HepG2 (cell line): ENCODE data around the gene SPPL2B. TPM values are rescaled to one million over a fixed set of nuclear protein-coding genes. Genes with fewer than 3 reads are reported as not detected.

Source experiments
- ATAC-seq: fragments of 200-7000 bp; cut with Tn5 transposase; 3 replicates; pipeline ENCODE4 v1.9.1; 2020; ENCODE audit warnings: mild to moderate bottlenecking, moderate library complexity
- BruUV-seq: library from RNA; stranded (reverse); fragments of 400-500 nt; replicated peaks from 2 replicates; lab custom pipeline; 2021; lab: Mats Ljungman, UMichigan
- CTCF ChIA-PET: fragments of 300-600 bp; formaldehyde crosslinking; extraction: SDS; loops from one replicate; lab custom pipeline; 2021; ENCODE audit warnings: low total read pairs, inconsistent platforms, low intra/inter-chr PET ratio; lab: Yijun Ruan, JAX
- POLR2A ChIA-PET: fragments of 350-600 bp; sonication (Branson Sonifier 250); formaldehyde crosslinking; loops from one replicate; lab custom pipeline; 2020; ENCODE audit warnings: antibody characterized with exemption, inconsistent platforms; lab: Yijun Ruan, JAX
- DNase-seq: peaks from one replicate; pipeline ENCODE4 v3.0.0-alpha.2; 2015; ENCODE audit warnings: low spot score
- FAIRE-seq: peaks from 3 replicates; lab custom pipeline; 2011; peaks lifted over from hg19 to GRCh38; lab: Jason Lieb, UNC
- H2AFZ ChIP-seq: one replicate; pipeline ENCODE4 v1.6.1; 2011; ENCODE audit warnings: low read length, inconsistent platforms
- H3K27ac ChIP-seq: fragments of 300-600 bp; 3 replicates; pipeline ENCODE4 v1.8.0; 2011; ENCODE audit warnings: mixed run types, mild to moderate bottlenecking, mixed read lengths, low read length, inconsistent platforms; ENCODE audit not compliant: insufficient read depth; ENCODE audit errors: extremely low read length
- H3K27me3 ChIP-seq, 2 experiments: fragments of 200-600 bp in 1 of 2; 2 replicates in 1 of 2; 3 replicates in 1 of 2; pipeline versions ENCODE4 v1.6.0 to v1.8.0; 2011; ENCODE audit warnings: low read length in 2 of 2, mild to moderate bottlenecking in 2 of 2, moderate library complexity in 2 of 2, inconsistent platforms in 1 of 2; ENCODE audit not compliant: insufficient read depth in 2 of 2, control insufficient read depth in 1 of 2
- H3K36me3 ChIP-seq, 2 experiments: fragments of 200-600 bp in 1 of 2; replicated peaks in 1 of 2; 2 replicates in 1 of 2; 3 replicates in 1 of 2; pipeline versions ENCODE4 v1.5.1 to v1.8.0; 2011; ENCODE audit warnings: low read length in 2 of 2, inconsistent platforms in 1 of 2; ENCODE audit not compliant: insufficient read depth in 2 of 2, control insufficient read depth in 1 of 2
- H3K4me1 ChIP-seq: 2 replicates; pipeline ENCODE4 v1.5.1; 2012; ENCODE audit warnings: low read length, inconsistent platforms; ENCODE audit not compliant: insufficient read depth
- H3K4me2 ChIP-seq: 2 replicates; pipeline ENCODE4 v1.6.0; 2011; ENCODE audit warnings: low read depth, low read length, inconsistent platforms
- H3K4me3 ChIP-seq, 3 experiments: fragments of 200-600 bp in 1 of 3; sonication (generic), shearing (Covaris generic) in 1 of 3; replicated peaks in 1 of 3; 2 replicates each; pipeline ENCODE4 v1.5.1; 2011 to 2016; ENCODE audit warnings: low read length in 3 of 3, inconsistent platforms in 2 of 3, low read depth in 2 of 3, mild to moderate bottlenecking in 2 of 3, control low read depth in 1 of 3, mixed read lengths in 1 of 3; ENCODE audit not compliant: insufficient read depth in 1 of 3
- H3K79me2 ChIP-seq: one replicate; pipeline ENCODE4 v1.6.1; 2011; ENCODE audit warnings: low read length, inconsistent platforms; ENCODE audit not compliant: insufficient read depth
- H3K9ac ChIP-seq: 2 replicates; pipeline ENCODE4 v1.6.0; 2011; ENCODE audit warnings: mild to moderate bottlenecking, low read depth, low read length, inconsistent platforms; ENCODE audit not compliant: insufficient read depth
- H3K9me3 ChIP-seq: 2 replicates; pipeline ENCODE4 v1.5.1; 2012; ENCODE audit warnings: mild to moderate bottlenecking, low read length
- H4K20me1 ChIP-seq: 2 replicates; pipeline ENCODE4 v1.6.0; 2011; ENCODE audit warnings: inconsistent platforms, mild to moderate bottlenecking, low read length, moderate library complexity; ENCODE audit not compliant: insufficient read depth
- ARNT2 ChIP-seq: sonication (generic); formaldehyde crosslinking; IDR thresholded peaks from 2 replicates; pipeline ENCODE4 v1.8.0; 2022; ENCODE audit warnings: mild to moderate bottlenecking, low read depth, missing genetic modification reagents, moderate library complexity
- CBX5 ChIP-seq: sonication (generic); formaldehyde crosslinking; IDR thresholded peaks from 2 replicates; pipeline ENCODE4 v1.4.0; 2020; ENCODE audit warnings: missing genetic modification reagents, borderline replicate concordance
- NFIB ChIP-seq: sonication (generic); formaldehyde crosslinking; IDR thresholded peaks from 2 replicates; pipeline ENCODE4 v1.9.0; 2021; ENCODE audit warnings: missing genetic modification reagents, mild to moderate bottlenecking, borderline replicate concordance
- PAF1 ChIP-seq: IDR thresholded peaks from 2 replicates; pipeline ENCODE4 v1.6.1; 2016; ENCODE audit warnings: missing genetic modification reagents, missing compliant biosample characterization
- PRDM4 ChIP-seq: sonication (generic); formaldehyde crosslinking; IDR thresholded peaks from 2 replicates; pipeline ENCODE4 v1.9.0; 2021; ENCODE audit warnings: missing genetic modification reagents, borderline replicate concordance
- TEAD2 ChIP-seq: sonication (generic); formaldehyde crosslinking; IDR thresholded peaks from 2 replicates; pipeline ENCODE4 v1.9.0; 2021; ENCODE audit warnings: missing genetic modification reagents
- ZNF567 ChIP-seq: sonication (generic); formaldehyde crosslinking; IDR thresholded peaks from 2 replicates; pipeline ENCODE4 v1.8.1; 2023; ENCODE audit warnings: mild to moderate bottlenecking, missing genetic modification reagents, borderline replicate concordance
- ZNF704 ChIP-seq: sonication (generic); formaldehyde crosslinking; IDR thresholded peaks from 2 replicates; pipeline ENCODE4 v1.8.1; 2023; ENCODE audit warnings: mild to moderate bottlenecking, inconsistent platforms, moderate library complexity, missing genetic modification reagents, borderline replicate concordance
- ZNF776 ChIP-seq: sonication (generic); formaldehyde crosslinking; IDR thresholded peaks from 2 replicates; pipeline ENCODE4 v1.4.0; 2020; ENCODE audit warnings: mild to moderate bottlenecking, missing genetic modification reagents
- WGBS: methylation state at CpG from one replicate; pipeline ENCODE4 v1.1.6; 2017; ENCODE audit warnings: low lambda C conversion rate; 5-methylcytosine and 5-hydroxymethylcytosine counted together
- in situ Hi-C: cut with HindIII; loops from 2 replicates; pipeline ENCODE4 v1.10.0; 2017; ENCODE audit warnings: low pct_unique_long_range_greater_than_20kb; ENCODE audit not compliant: extremely low pct_ligation_motif_present
- intact Hi-C: fragments of 100-400 bp; cut with micrococcal nuclease; formaldehyde crosslinking; loops from one replicate; pipeline ENCODE4 v1.10.0; 2022; ENCODE audit not compliant: unreplicated experiment
- polyA plus RNA-seq, 8 experiments: library from polyadenylated mRNA; depleted of rRNA in 3 of 8; stranded (reverse) in 7 of 8; unstranded in 1 of 8; fragments of >200 nt; fragmentation: Illumina TruSeq in 4 of 8; extraction: Trizol in 4 of 8; gene quantifications; 2 replicates each; pipeline versions ENCODE4 v1.2.1 to v1.2.3, GENCODE V29; 2011 to 2016; ENCODE audit warnings: low read depth in 4 of 8, missing spikeins in 1 of 8, mixed read lengths in 1 of 8; ENCODE audit not compliant: insufficient read depth in 1 of 8
- total RNA-seq, 5 experiments: library from RNA; depleted of rRNA; stranded (reverse); fragments of >200 nt; fragmentation: Illumina TruSeq; extraction: Trizol; gene quantifications; 2 replicates each; pipeline ENCODE4 v1.2.3, GENCODE V29; 2016; ENCODE audit warnings: low read depth in 1 of 5

SPPL2B gene
- total and polyA plus RNA-seq, 2 of the 13 experiments (the other 11 are each of a cell fraction or from before 2014, with no cell fraction given): 14.9 to 15.2 TPM

- TF ChIP-seq ZNF704 (CRISPR knock-in tag) (no peak), CBX5 (CRISPR knock-in tag) (0 out of 2 replicates have a peak, but pooled peaks have one; percentile 23), ARNT2 (CRISPR knock-in tag) (no peak)
Measured at GRCh38 chr19:2391118-2391725, 62.7 kb downstream of the SPPL2B start (continued).

- Histone ChIP-seq H3K9me3 (no peaks in the 10 kb centered on the region), H3K4me2 (peak overlapping the region; percentile 23; the same call in 1 of the 2 replicates), H3K79me2 (no peaks in the 10 kb centered on the region), H3K27ac (no peak overlapping the region), H3K9ac (no peak overlapping the region), H3K36me3 (no peaks in the 10 kb centered on the region), H3K4me1 (peaks cover 55% of the 10 kb centered on the region), H4K20me1 (no peaks in the 10 kb centered on the region), H3K27me3 (peaks cover 2 to 9% of the 10 kb centered on the region in 2 experiments; a peak in 3 of 5 replicates), H3K4me3 (no peak overlapping the region)
- ChIA-PET POLR2A (interaction anchor here (0.6 to 5.9 kb wide), 33 partner anchors 8 to 509 kb away, joined by 3 to 92 read pairs (median 4); partner anchors contain the start of genes AP3D1, GADD45B, LMNB2 and LSM7), CTCF (no interaction called here)
- BruUV-seq: no TSS peak
- in situ Hi-C loops (no loop called here), intact Hi-C loops (no loop called here)
- WGBS: 36% methylated on average over 7 of the region's 7 CpGs
- FAIRE-seq (no peak), ATAC-seq (no peak)
- no peak for TF ChIP-seq TEAD2 (CRISPR knock-in tag)
- TF ChIP-seq NFIB (CRISPR knock-in tag): no peak
- TF ChIP-seq ZNF567 (CRISPR knock-in tag): no peak
- TF ChIP-seq PRDM4 (CRISPR knock-in tag): no peak
- no peak for TF ChIP-seq ZNF776 (CRISPR knock-in tag)
- no peak for TF ChIP-seq PAF1 (CRISPR knock-in tag)
- TF ChIP-seq, all 625 proteins: peak for 0
- no peak for DNase-seq
- H2AFZ ChIP-seq: no peak overlapping the region
Measured at GRCh38 chr19:2392366-2392765, 63.9 kb downstream of the SPPL2B start.
